Skeletal muscle tissue (tissue), 4 donors: ENCODE data around the gene ADGRG3. TPM values are rescaled to one million over a fixed set of nuclear protein-coding genes. Genes with fewer than 3 reads are reported as not detected.

Experiments used
- H3K27ac ChIP-seq: one replicate; pipeline ENCODE4 v1.7.0; 2013; ENCODE audit warnings: mild to moderate bottlenecking, low read depth, low read length, inconsistent platforms
- H3K27me3 ChIP-seq, 3 donors: one replicate each; pipeline ENCODE4 v1.7.0; 2013; ENCODE audit warnings: low read length in 3 of 3; ENCODE audit not compliant: control insufficient read depth in 3 of 3, insufficient read depth in 3 of 3
- H3K36me3 ChIP-seq, 3 donors: one replicate each; pipeline ENCODE4 v1.7.0; 2013; ENCODE audit warnings: low read length in 3 of 3; ENCODE audit not compliant: control insufficient read depth in 3 of 3, insufficient read depth in 3 of 3
- H3K4me1 ChIP-seq, 3 donors: one replicate each; pipeline ENCODE4 v1.7.0; 2013; ENCODE audit warnings: low read length in 3 of 3, mild to moderate bottlenecking in 3 of 3; ENCODE audit not compliant: control insufficient read depth in 3 of 3, insufficient read depth in 3 of 3
- H3K4me3 ChIP-seq, 3 donors: one replicate each; pipeline ENCODE4 v1.7.0; 2013; ENCODE audit warnings: low read length in 3 of 3
- H3K9ac ChIP-seq, 3 donors: one replicate each; pipeline ENCODE4 v1.7.0; 2013; ENCODE audit warnings: low read length in 3 of 3, mild to moderate bottlenecking in 3 of 3, moderate library complexity in 2 of 3, low read depth in 1 of 3
- H3K9me3 ChIP-seq, 3 donors: one replicate each; pipeline ENCODE4 v1.7.0; 2013; ENCODE audit warnings: low read length in 3 of 3; ENCODE audit not compliant: control insufficient read depth in 3 of 3
- total RNA-seq: library from RNA; depleted of rRNA; stranded (reverse); fragments of >200 nt; gene quantifications from one replicate; pipeline ENCODE4 v1.2.3, GENCODE V29; 2014
- donor health status: Osteomylitis.

ADGRG3 gene
- total RNA-seq, 1 donor from 2014 or later: 0.52 TPM

- H3K27me3 ChIP-seq: peaks cover 0 to 26% (median 10%) of the 10 kb centered on the region in 3 donors
- H3K9ac ChIP-seq: no peak overlapping the region
- H3K36me3 ChIP-seq: no peaks in the 10 kb centered on the region
- no peak overlapping the region for H3K4me3 ChIP-seq
- no peaks in the 10 kb centered on the region for H3K9me3 ChIP-seq
- no peak overlapping the region for H3K27ac ChIP-seq
- H3K4me1 ChIP-seq: no peaks in the 10 kb centered on the region
These were observed 18.5 kb downstream of the ADGRG3 start for GRCh38 chr16:57686577-57686976.

- no peak overlapping the region for H3K4me3 ChIP-seq
- H3K36me3 ChIP-seq: no peaks in the 10 kb centered on the region
- H3K27me3 ChIP-seq: peaks cover 0 to 31% (median 10%) of the 10 kb centered on the region in 3 donors
- no peak overlapping the region for H3K9ac ChIP-seq
- H3K4me1 ChIP-seq: no peaks in the 10 kb centered on the region
- no peaks in the 10 kb centered on the region for H3K9me3 ChIP-seq
- H3K27ac ChIP-seq: no peak overlapping the region
These were observed 19.3 kb downstream of the ADGRG3 start for GRCh38 chr16:57687363-57687929.

GRCh38 chr16:57688487-57688986, 20.4 kb downstream of the ADGRG3 start:
- H3K4me1 ChIP-seq: no peaks in the 10 kb centered on the region
- no peaks in the 10 kb centered on the region for H3K9me3 ChIP-seq
- no peak overlapping the region for H3K4me3 ChIP-seq
- no peak overlapping the region for H3K9ac ChIP-seq
- peaks cover 0 to 31% (median 10%) of the 10 kb centered on the region in 3 donors for H3K27me3 ChIP-seq
- no peak overlapping the region for H3K27ac ChIP-seq
- no peaks in the 10 kb centered on the region for H3K36me3 ChIP-seq

- H3K27me3 ChIP-seq: peaks cover 0 to 31% (median 10%) of the 10 kb centered on the region in 3 donors
- H3K9me3 ChIP-seq: no peaks in the 10 kb centered on the region
- H3K27ac ChIP-seq: no peak overlapping the region
- H3K4me3 ChIP-seq: no peak overlapping the region
- no peaks in the 10 kb centered on the region for H3K36me3 ChIP-seq
- no peak overlapping the region for H3K9ac ChIP-seq
- H3K4me1 ChIP-seq: no peaks in the 10 kb centered on the region
These were observed 21.1 kb downstream of the ADGRG3 start for GRCh38 chr16:57688987-57689761.

GRCh38 chr16:57689762-57690558, 21.9 kb downstream of the ADGRG3 start:
- Histone ChIP-seq H3K27ac (no peak overlapping the region), H3K9ac (no peak overlapping the region), H3K36me3 (no peaks in the 10 kb centered on the region), H3K9me3 (no peaks in the 10 kb centered on the region), H3K4me1 (no peaks in the 10 kb centered on the region), H3K27me3 (peaks cover 0 to 31% (median 10%) of the 10 kb centered on the region in 3 donors), H3K4me3 (no peak overlapping the region)

- Histone ChIP-seq H3K27ac (no peak overlapping the region), H3K27me3 (peaks cover 0 to 27% (median 10%) of the 10 kb centered on the region in 3 donors), H3K36me3 (no peaks in the 10 kb centered on the region)
These were observed 22.8 kb downstream of the ADGRG3 start for GRCh38 chr16:57690782-57691471.

GRCh38 chr16:57692636-57693035, 24.5 kb downstream of the ADGRG3 start:
- Histone ChIP-seq H3K27ac (no peak overlapping the region), H3K36me3 (no peaks in the 10 kb centered on the region), H3K4me1 (no peaks in the 10 kb centered on the region), H3K4me3 (no peak overlapping the region), H3K27me3 (peaks cover 0 to 30% (median 10%) of the 10 kb centered on the region in 3 donors), H3K9me3 (no peaks in the 10 kb centered on the region), H3K9ac (no peak overlapping the region)

More at GRCh38 chr16:57690782-57691471, 22.8 kb downstream of the ADGRG3 start:
- no peaks in the 10 kb centered on the region for H3K4me1 ChIP-seq
- H3K4me3 ChIP-seq: no peak overlapping the region
- H3K9me3 ChIP-seq: no peaks in the 10 kb centered on the region
- no peak overlapping the region for H3K9ac ChIP-seq

GRCh38 chr16:57693550-57693949, 25.4 kb downstream of the ADGRG3 start:
- Histone ChIP-seq H3K4me3 (no peak overlapping the region), H3K9me3 (no peaks in the 10 kb centered on the region), H3K36me3 (no peaks in the 10 kb centered on the region), H3K9ac (no peak overlapping the region), H3K27me3 (peaks cover 0 to 26% (median 10%) of the 10 kb centered on the region in 3 donors), H3K27ac (no peak overlapping the region), H3K4me1 (no peaks in the 10 kb centered on the region)

GRCh38 chr16:57694231-57694724, 26.2 kb downstream of the ADGRG3 start:
- Histone ChIP-seq H3K27me3 (peaks cover 0 to 23% (median 5%) of the 10 kb centered on the region in 3 donors), H3K27ac (no peak overlapping the region), H3K4me3 (no peak overlapping the region), H3K9me3 (no peaks in the 10 kb centered on the region), H3K9ac (no peak overlapping the region), H3K4me1 (no peaks in the 10 kb centered on the region), H3K36me3 (no peaks in the 10 kb centered on the region)
